DOHH2 (cell line): Measurements from ENCODE around the gene EHD4.

Source experiments
- H3F3A ChIP-seq: fragments of 200-600 bp; sonication (generic), shearing (Covaris generic); 2 replicates; pipeline ENCODE4 v1.6.0; 2016; ENCODE audit warnings: antibody characterized with exemption, mild to moderate bottlenecking; ENCODE audit not compliant: control insufficient read depth, insufficient read depth
- H3K27ac ChIP-seq: fragments of 200-600 bp; sonication (generic); 2 replicates; pipeline ENCODE4 v1.5.1; 2014; ENCODE audit warnings: low read depth, mild to moderate bottlenecking, low read length, moderate library complexity
- H3K27me3 ChIP-seq: fragments of 200-600 bp; sonication (generic); 2 replicates; pipeline ENCODE4 v1.6.1; 2014; ENCODE audit warnings: mild to moderate bottlenecking, low read length, mixed read lengths; ENCODE audit not compliant: control insufficient read depth
- H3K36me3 ChIP-seq: fragments of 200-600 bp; sonication (generic); 2 replicates; pipeline ENCODE4 v1.6.1; 2014; ENCODE audit warnings: mild to moderate bottlenecking, low read length, moderate library complexity, mixed read lengths; ENCODE audit not compliant: control insufficient read depth
- H3K4me1 ChIP-seq: fragments of 200-600 bp; sonication (generic); 2 replicates; pipeline ENCODE4 v1.6.1; 2014; ENCODE audit warnings: mild to moderate bottlenecking, low read length, mixed read lengths; ENCODE audit not compliant: control insufficient read depth
- H3K4me2 ChIP-seq: fragments of 200-600 bp; sonication (generic); 2 replicates; pipeline ENCODE4 v1.6.0; 2014; ENCODE audit warnings: mild to moderate bottlenecking, low read length, moderate library complexity
- H3K4me3 ChIP-seq: fragments of 200-600 bp; sonication (generic); 2 replicates; pipeline ENCODE4 v1.5.1; 2014; ENCODE audit warnings: mild to moderate bottlenecking, low read length, mixed read lengths
- H3K79me2 ChIP-seq: fragments of 200-600 bp; sonication (generic); 2 replicates; pipeline ENCODE4 v1.6.1; 2014; ENCODE audit warnings: mild to moderate bottlenecking, low read length, mixed read lengths; ENCODE audit not compliant: control insufficient read depth
- H3K9me2 ChIP-seq: fragments of 200-600 bp; sonication (generic); replicated peaks from 2 replicates; pipeline ENCODE4 v1.6.1; 2014; ENCODE audit warnings: mild to moderate bottlenecking, low read length, mixed read lengths; ENCODE audit not compliant: control insufficient read depth
- H3K9me3 ChIP-seq: fragments of 200-600 bp; sonication (generic); 2 replicates; pipeline ENCODE4 v1.6.1; 2014; ENCODE audit warnings: antibody characterized with exemption, low read length, mixed read lengths; ENCODE audit not compliant: control insufficient read depth, insufficient read depth
- H4K20me1 ChIP-seq: fragments of 200-600 bp; sonication (generic); 2 replicates; pipeline ENCODE4 v1.6.0; 2014; ENCODE audit warnings: low read depth, mild to moderate bottlenecking, antibody characterized with exemption, low read length, moderate library complexity; ENCODE audit not compliant: control insufficient read depth, insufficient read depth
- CTCF ChIP-seq: fragments of 200-600 bp; sonication (generic); IDR thresholded peaks from one replicate; pipeline ENCODE4 v1.5.1; 2014; ENCODE audit warnings: antibody characterized with exemption, mild to moderate bottlenecking, low read depth, low read length; ENCODE audit not compliant: poor library complexity, severe bottlenecking
- EZH2phosphoT487 ChIP-seq: fragments of 200-600 bp; sonication (generic); IDR thresholded peaks from 2 replicates; pipeline ENCODE4 v1.6.1; 2017; ENCODE audit warnings: borderline replicate concordance, mild to moderate bottlenecking, antibody characterized with exemption, low read length, moderate library complexity, mixed read lengths

EHD4 gene

GRCh38 chr15:41961595-41962202, 10.7 kb downstream of the EHD4 start:
- H3K9me2 ChIP-seq = no peaks in the 10 kb centered on the region
- H3K4me2 ChIP-seq = no peak overlapping the region
- H3K27ac ChIP-seq = no peak overlapping the region
- no peaks in the 10 kb centered on the region for H3K27me3 ChIP-seq
- H3K4me3 ChIP-seq = no peak overlapping the region
- H3K4me1 ChIP-seq = peaks cover 14% of the 10 kb centered on the region
- H3F3A ChIP-seq = no peaks in the 10 kb centered on the region
- H3K9me3 ChIP-seq = no peaks in the 10 kb centered on the region
- H3K79me2 ChIP-seq = peaks cover 41% of the 10 kb centered on the region
- no peak for TF ChIP-seq EZH2phosphoT487
- TF ChIP-seq CTCF = no peak
- no peaks in the 10 kb centered on the region for H3K36me3 ChIP-seq
- no peaks in the 10 kb centered on the region for H4K20me1 ChIP-seq

GRCh38 chr15:41961001-41961518, 11.3 kb downstream of the EHD4 start:
- Histone ChIP-seq H3K9me3 (no peaks in the 10 kb centered on the region), H3K79me2 (peaks cover 35% of the 10 kb centered on the region), H3K4me3 (no peak overlapping the region), H3K4me1 (peaks cover 13% of the 10 kb centered on the region), H3K27me3 (no peaks in the 10 kb centered on the region), H3K4me2 (no peak overlapping the region), H4K20me1 (no peaks in the 10 kb centered on the region), H3K9me2 (no peaks in the 10 kb centered on the region), H3K36me3 (no peaks in the 10 kb centered on the region), H3K27ac (no peak overlapping the region), H3F3A (no peaks in the 10 kb centered on the region)
- TF ChIP-seq CTCF (no peak), EZH2phosphoT487 (no peak)

GRCh38 chr15:41958002-41958420, 14.3 kb downstream of the EHD4 start:
- H3K4me1 ChIP-seq = peaks cover 13% of the 10 kb centered on the region
- no peaks in the 10 kb centered on the region for H3K27me3 ChIP-seq
- TF ChIP-seq EZH2phosphoT487 = no peak
- no peak for TF ChIP-seq CTCF
- H4K20me1 ChIP-seq = no peaks in the 10 kb centered on the region
- H3K27ac ChIP-seq = no peak overlapping the region
- H3K4me2 ChIP-seq = no peak overlapping the region
- H3K9me3 ChIP-seq = no peaks in the 10 kb centered on the region
- no peak overlapping the region for H3K4me3 ChIP-seq
- H3K9me2 ChIP-seq = no peaks in the 10 kb centered on the region
- peaks cover 6% of the 10 kb centered on the region for H3K36me3 ChIP-seq
- H3F3A ChIP-seq = no peaks in the 10 kb centered on the region
- peaks cover 25% of the 10 kb centered on the region for H3K79me2 ChIP-seq
